ENCODE data around the gene PMEPA1. TPM values are rescaled to one million over a fixed set of nuclear protein-coding genes. Genes with fewer than 3 reads are reported as not detected.
A peak's percentile ranks its signal among the peaks of the same experiment; 100 is the strongest.

The PMEPA1 gene
- total RNA-seq, 1 donor from 2014 or later, result 39.9 TPM

DNA sequence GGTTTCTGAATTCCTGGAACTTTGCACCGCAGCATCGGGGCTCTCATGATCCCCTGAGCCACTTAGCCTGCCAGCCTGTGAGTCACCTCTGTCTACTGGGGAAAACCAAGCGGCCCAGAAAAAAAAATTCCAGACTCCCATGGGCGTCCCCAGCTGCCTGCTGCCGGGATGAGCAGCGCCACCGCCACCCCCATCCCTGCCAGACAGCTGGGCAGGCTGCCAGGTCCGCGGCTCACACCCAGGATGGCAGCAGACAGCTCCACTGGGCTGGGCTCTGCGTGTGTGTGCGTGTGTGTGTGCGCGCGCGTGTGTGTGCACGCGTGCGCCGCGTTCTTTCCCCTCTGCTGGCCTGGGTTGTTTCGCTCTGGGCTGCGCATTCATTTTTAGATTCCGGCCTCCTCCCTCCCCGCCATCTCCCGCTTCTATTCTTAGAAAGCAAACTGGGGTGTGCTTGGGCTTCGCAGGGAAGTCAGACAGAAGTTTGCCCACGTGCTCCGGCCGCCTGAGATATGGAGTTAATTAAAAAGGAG is 38.9 kb upstream of the PMEPA1 start:
- Mint-ChIP-seq H3K27ac (peak overlapping the region; percentile 89), H3K4me3 (peak overlapping the region; percentile 17), H3K9me3 (no peaks in the 10 kb centered on the region), H3K27me3 (ENCODE audit: low read depth) (no peaks in the 10 kb centered on the region), H3K4me1 (peaks cover 29% of the 10 kb centered on the region), H3K36me3 (no peaks in the 10 kb centered on the region)
- peak; percentile 57 to 76 for DNase-seq (ENCODE audit: low spot score in 2 of 2, unreplicated experiment in 2 of 2)
- TF ChIP-seq, protein P1, sequence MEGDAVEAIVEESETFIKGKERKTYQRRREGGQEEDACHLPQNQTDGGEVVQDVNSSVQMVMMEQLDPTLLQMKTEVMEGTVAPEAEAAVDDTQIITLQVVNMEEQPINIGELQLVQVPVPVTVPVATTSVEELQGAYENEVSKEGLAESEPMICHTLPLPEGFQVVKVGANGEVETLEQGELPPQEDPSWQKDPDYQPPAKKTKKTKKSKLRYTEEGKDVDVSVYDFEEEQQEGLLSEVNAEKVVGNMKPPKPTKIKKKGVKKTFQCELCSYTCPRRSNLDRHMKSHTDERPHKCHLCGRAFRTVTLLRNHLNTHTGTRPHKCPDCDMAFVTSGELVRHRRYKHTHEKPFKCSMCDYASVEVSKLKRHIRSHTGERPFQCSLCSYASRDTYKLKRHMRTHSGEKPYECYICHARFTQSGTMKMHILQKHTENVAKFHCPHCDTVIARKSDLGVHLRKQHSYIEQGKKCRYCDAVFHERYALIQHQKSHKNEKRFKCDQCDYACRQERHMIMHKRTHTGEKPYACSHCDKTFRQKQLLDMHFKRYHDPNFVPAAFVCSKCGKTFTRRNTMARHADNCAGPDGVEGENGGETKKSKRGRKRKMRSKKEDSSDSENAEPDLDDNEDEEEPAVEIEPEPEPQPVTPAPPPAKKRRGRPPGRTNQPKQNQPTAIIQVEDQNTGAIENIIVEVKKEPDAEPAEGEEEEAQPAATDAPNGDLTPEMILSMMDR (IDR thresholded peaks at IDR 0.05; ENCODE audit: unreplicated experiment), result no peak

DNA sequence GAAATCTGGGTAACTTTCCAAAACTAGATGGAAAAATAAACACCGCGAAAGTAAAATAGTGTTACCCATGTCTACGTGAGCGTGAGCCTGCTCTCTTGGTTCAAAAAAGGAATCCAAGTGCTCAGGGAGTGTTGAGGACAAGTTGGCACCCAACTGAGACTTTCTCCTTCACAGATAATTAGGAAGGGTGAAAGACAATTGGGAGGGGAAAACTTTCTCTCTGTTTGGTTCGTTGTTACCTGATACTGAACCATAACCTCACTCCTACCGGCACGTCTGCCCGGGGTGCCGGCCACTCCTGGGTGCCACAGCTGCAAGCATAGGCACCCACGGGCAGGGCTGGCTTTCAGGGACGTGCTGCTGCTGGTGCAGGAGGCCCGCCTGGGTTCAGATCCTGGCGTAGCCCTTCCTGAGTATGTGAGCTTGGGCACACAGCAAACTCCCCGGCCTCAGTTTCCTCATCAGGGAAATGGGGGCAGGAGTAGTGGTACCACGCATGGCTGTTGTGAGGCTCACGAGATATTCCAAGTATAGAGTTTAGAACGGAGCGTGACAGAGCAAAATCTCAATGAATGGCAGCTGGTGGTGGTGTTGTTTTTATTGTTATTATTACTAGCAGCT is 38.2 kb upstream of the PMEPA1 start:
- TF ChIP-seq, protein P1 (IDR thresholded peaks at IDR 0.05; ENCODE audit: unreplicated experiment), result no peak
- Mint-ChIP-seq H3K9me3 (no peaks in the 10 kb centered on the region), H3K4me1 (peaks cover 29% of the 10 kb centered on the region), H3K4me3 (no peak overlapping the region), H3K27ac (peak overlapping the region; percentile 28), H3K27me3 (ENCODE audit: low read depth) (no peaks in the 10 kb centered on the region), H3K36me3 (no peaks in the 10 kb centered on the region)
- DNase-seq (ENCODE audit: low spot score in 2 of 2, unreplicated experiment in 2 of 2), result no peak

DNA sequence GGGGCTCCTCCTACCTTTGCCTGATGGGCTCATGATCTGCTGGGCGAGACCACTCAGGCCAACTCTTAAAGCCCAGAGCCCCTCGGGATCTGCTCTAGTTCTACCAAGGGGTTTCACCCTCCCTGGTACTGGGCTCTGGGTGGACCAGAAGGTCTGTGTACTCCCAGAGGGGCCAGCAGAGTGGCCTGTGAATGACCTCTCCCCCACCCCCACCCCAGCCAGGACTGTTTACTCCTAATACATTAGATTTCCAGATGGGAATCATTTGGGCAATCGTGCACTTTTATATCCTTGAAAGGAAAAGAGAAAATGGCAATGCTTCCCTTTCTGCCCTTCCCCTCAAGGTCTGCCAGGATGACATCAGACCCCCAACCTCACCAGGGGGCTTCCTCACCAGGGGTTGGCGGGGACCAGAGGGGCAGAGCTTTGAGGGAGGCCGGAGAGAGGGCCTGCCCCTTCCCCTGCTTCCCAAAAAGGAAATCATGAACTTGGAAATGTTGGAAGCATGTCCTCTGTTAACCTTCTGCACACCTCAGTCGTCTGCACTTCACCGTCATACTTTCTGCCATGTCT is 37.1 kb upstream of the PMEPA1 start:
- no peaks in the 10 kb centered on the region for H3K9me3 Mint-ChIP-seq
- H3K4me1 Mint-ChIP-seq, result peaks cover 29% of the 10 kb centered on the region
- TF ChIP-seq, protein P1 (IDR thresholded peaks at IDR 0.05; ENCODE audit: unreplicated experiment), result no peak
- no peak for DNase-seq (ENCODE audit: low spot score in 2 of 2, unreplicated experiment in 2 of 2)
- no peaks in the 10 kb centered on the region for H3K27me3 Mint-ChIP-seq (ENCODE audit: low read depth)
- H3K36me3 Mint-ChIP-seq, result no peaks in the 10 kb centered on the region
- H3K27ac Mint-ChIP-seq, result peak overlapping the region; percentile 47
- H3K4me3 Mint-ChIP-seq, result no peak overlapping the region

DNA sequence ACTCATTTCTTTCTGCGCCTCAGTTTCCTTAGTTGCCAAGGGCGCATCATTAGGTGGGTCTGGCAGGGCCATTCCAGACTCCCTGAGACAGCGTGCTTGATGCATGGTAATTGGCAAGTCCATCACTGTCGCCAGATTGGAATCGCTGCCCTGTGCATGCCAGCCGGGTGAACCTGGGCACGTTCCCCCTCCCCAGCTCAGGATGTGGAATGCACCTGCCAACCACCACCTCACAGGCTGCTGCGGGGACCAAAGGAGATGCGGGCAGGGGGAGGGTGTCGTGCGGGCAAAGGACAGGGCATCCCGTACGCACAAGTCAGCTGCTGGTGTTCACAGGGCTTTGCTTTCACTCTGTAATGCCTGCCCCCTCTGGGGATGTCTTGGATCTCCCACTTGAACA is 36.4 kb upstream of the PMEPA1 start:
- Mint-ChIP-seq H3K27ac (no peak overlapping the region), H3K27me3 (ENCODE audit: low read depth) (no peaks in the 10 kb centered on the region), H3K9me3 (no peaks in the 10 kb centered on the region), H3K4me3 (no peak overlapping the region), H3K36me3 (no peaks in the 10 kb centered on the region), H3K4me1 (peaks cover 29% of the 10 kb centered on the region)
- TF ChIP-seq, protein P1 (IDR thresholded peaks at IDR 0.05; ENCODE audit: unreplicated experiment), result no peak
- no peak for DNase-seq (ENCODE audit: low spot score in 2 of 2, unreplicated experiment in 2 of 2)

DNA sequence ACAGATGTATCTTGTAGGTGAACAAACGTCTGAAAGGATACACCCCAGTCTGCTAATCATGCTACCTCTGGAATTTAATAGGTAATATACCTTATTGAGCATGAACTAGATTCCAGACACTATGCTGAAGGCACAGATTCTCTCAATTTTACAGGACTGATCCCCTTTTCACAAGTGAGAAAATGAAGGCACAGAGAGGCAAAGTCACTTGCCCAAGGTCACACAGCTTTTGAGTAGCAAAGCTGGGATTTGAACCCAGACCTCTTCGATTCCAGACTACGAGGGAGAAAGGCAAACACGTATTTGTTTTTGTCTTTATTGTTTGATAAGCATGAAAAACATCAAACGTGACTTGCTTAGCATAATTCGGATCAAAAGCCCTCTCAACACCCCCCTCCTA is 34.4 kb upstream of the PMEPA1 start:
- H3K4me1 Mint-ChIP-seq, result peaks cover 24% of the 10 kb centered on the region
- no peaks in the 10 kb centered on the region for H3K9me3 Mint-ChIP-seq
- H3K36me3 Mint-ChIP-seq, result no peaks in the 10 kb centered on the region
- H3K4me3 Mint-ChIP-seq, result no peak overlapping the region
- no peak overlapping the region for H3K27ac Mint-ChIP-seq
- no peak for DNase-seq (ENCODE audit: low spot score in 2 of 2, unreplicated experiment in 2 of 2)
- H3K27me3 Mint-ChIP-seq (ENCODE audit: low read depth), result no peaks in the 10 kb centered on the region
- TF ChIP-seq, protein P1 (IDR thresholded peaks at IDR 0.05; ENCODE audit: unreplicated experiment), result no peak
